SHP77 treated with DMSO at 0.1 percent for 48 hours (cell line): ENCODE results near the gene GULP1.
A peak's percentile ranks its signal among the peaks of the same experiment; 100 is the strongest.
"Not testable (repeated sequence)": the region's sequence is repeated elsewhere in the genome, so short reads cannot be mapped to it uniquely, and the experiment has no call there.

ENCODE experiments used
- DNase-seq: peaks from one replicate; lab custom pipeline; 2025; lab: John Stamatoyannopoulos, UW

The GULP1 gene

GRCh38 chr2:188291617-188292347 lies at the start of gene GULP1:
Gene GULP1 (plus strand): TSS chr2:188291874. CDS start chr2:188477703, 185,829 bp downstream.
- DNase-seq: peak; percentile 92

- no peak for DNase-seq
Measured at GRCh38 chr2:188243381-188243780, 48.3 kb upstream of the GULP1 start.

GRCh38 chr2:188244383-188244782 lies 47.3 kb upstream of the GULP1 start:
- DNase-seq: no peak

- DNase-seq: no peak
Measured at GRCh38 chr2:188245230-188245629, 46.4 kb upstream of the GULP1 start.

- DNase-seq: no peak
Measured at GRCh38 chr2:188248513-188248912, 43.2 kb upstream of the GULP1 start.

GRCh38 chr2:188251034-188251433 lies 40.6 kb upstream of the GULP1 start:
- DNase-seq: no peak

GRCh38 chr2:188256420-188256819 lies 35.3 kb upstream of the GULP1 start:
- no peak for DNase-seq

GRCh38 chr2:188265315-188265714 lies 26.4 kb upstream of the GULP1 start:
- DNase-seq: no peak

GRCh38 chr2:188267776-188268175 lies 23.9 kb upstream of the GULP1 start:
- DNase-seq: no peak

GRCh38 chr2:188269004-188269403 lies 22.7 kb upstream of the GULP1 start:
- DNase-seq: no peak

GRCh38 chr2:188272121-188272520 lies 19.6 kb upstream of the GULP1 start:
- no peak for DNase-seq

GRCh38 chr2:188274274-188274673 lies 17.4 kb upstream of the GULP1 start:
- DNase-seq: no peak

GRCh38 chr2:188276255-188276654 lies 15.4 kb upstream of the GULP1 start:
- DNase-seq: no peak

GRCh38 chr2:188277786-188278185 lies 13.9 kb upstream of the GULP1 start:
- no peak for DNase-seq

- no peak for DNase-seq
Measured at GRCh38 chr2:188278388-188279092, 13.1 kb upstream of the GULP1 start.

GRCh38 chr2:188279093-188279445 lies 12.6 kb upstream of the GULP1 start:
- DNase-seq: no peak

- DNase-seq: no peak
Measured at GRCh38 chr2:188280811-188281222, 10.9 kb upstream of the GULP1 start.

- no peak for DNase-seq
Measured at GRCh38 chr2:188282907-188283306, 8.8 kb upstream of the GULP1 start.

- DNase-seq: not testable (repeated sequence)
Measured at GRCh38 chr2:188284251-188284650, 7.4 kb upstream of the GULP1 start.

- DNase-seq: no peak
Measured at GRCh38 chr2:188285049-188285448, 6.6 kb upstream of the GULP1 start.

- no peak for DNase-seq
Measured at GRCh38 chr2:188285774-188286173, 5.9 kb upstream of the GULP1 start.

GRCh38 chr2:188291142-188291616 lies 495 bp upstream of the GULP1 start:
- DNase-seq: peak; percentile 71
